HepG2 (cell line): Measurements from ENCODE around the gene EML2. TPM values are rescaled to one million over a fixed set of nuclear protein-coding genes. Genes with fewer than 3 reads are reported as not detected.

Experiments used
- ATAC-seq: fragments of 200-7000 bp; cut with Tn5 transposase; 3 replicates; pipeline ENCODE4 v1.9.1; 2020; ENCODE audit warnings: mild to moderate bottlenecking, moderate library complexity
- BruUV-seq: library from RNA; stranded (reverse); fragments of 400-500 nt; replicated peaks from 2 replicates; lab custom pipeline; 2021; lab: Mats Ljungman, UMichigan
- CTCF ChIA-PET: fragments of 300-600 bp; formaldehyde crosslinking; extraction: SDS; loops from one replicate; lab custom pipeline; 2021; ENCODE audit warnings: low total read pairs, inconsistent platforms, low intra/inter-chr PET ratio; lab: Yijun Ruan, JAX
- POLR2A ChIA-PET: fragments of 350-600 bp; sonication (Branson Sonifier 250); formaldehyde crosslinking; loops from one replicate; lab custom pipeline; 2020; ENCODE audit warnings: antibody characterized with exemption, inconsistent platforms; lab: Yijun Ruan, JAX
- DNase-seq: peaks from one replicate; pipeline ENCODE4 v3.0.0-alpha.2; 2015; ENCODE audit warnings: low spot score
- FAIRE-seq: peaks from 3 replicates; lab custom pipeline; 2011; peaks lifted over from hg19 to GRCh38; lab: Jason Lieb, UNC
- H2AFZ ChIP-seq: one replicate; pipeline ENCODE4 v1.6.1; 2011; ENCODE audit warnings: low read length, inconsistent platforms
- H3K27ac ChIP-seq: fragments of 300-600 bp; 3 replicates; pipeline ENCODE4 v1.8.0; 2011; ENCODE audit warnings: mixed run types, mild to moderate bottlenecking, mixed read lengths, low read length, inconsistent platforms; ENCODE audit not compliant: insufficient read depth; ENCODE audit errors: extremely low read length
- H3K27me3 ChIP-seq, 2 experiments: fragments of 200-600 bp in 1 of 2; 2 replicates in 1 of 2; 3 replicates in 1 of 2; pipeline versions ENCODE4 v1.6.0 to v1.8.0; 2011; ENCODE audit warnings: low read length in 2 of 2, mild to moderate bottlenecking in 2 of 2, moderate library complexity in 2 of 2, inconsistent platforms in 1 of 2; ENCODE audit not compliant: insufficient read depth in 2 of 2, control insufficient read depth in 1 of 2
- H3K36me3 ChIP-seq, 2 experiments: fragments of 200-600 bp in 1 of 2; replicated peaks in 1 of 2; 2 replicates in 1 of 2; 3 replicates in 1 of 2; pipeline versions ENCODE4 v1.5.1 to v1.8.0; 2011; ENCODE audit warnings: low read length in 2 of 2, inconsistent platforms in 1 of 2; ENCODE audit not compliant: insufficient read depth in 2 of 2, control insufficient read depth in 1 of 2
- H3K4me1 ChIP-seq: 2 replicates; pipeline ENCODE4 v1.5.1; 2012; ENCODE audit warnings: low read length, inconsistent platforms; ENCODE audit not compliant: insufficient read depth
- H3K4me2 ChIP-seq: 2 replicates; pipeline ENCODE4 v1.6.0; 2011; ENCODE audit warnings: low read depth, low read length, inconsistent platforms
- H3K4me3 ChIP-seq, 3 experiments: fragments of 200-600 bp in 1 of 3; sonication (generic), shearing (Covaris generic) in 1 of 3; replicated peaks in 1 of 3; 2 replicates each; pipeline ENCODE4 v1.5.1; 2011 to 2016; ENCODE audit warnings: low read length in 3 of 3, inconsistent platforms in 2 of 3, low read depth in 2 of 3, mild to moderate bottlenecking in 2 of 3, control low read depth in 1 of 3, mixed read lengths in 1 of 3; ENCODE audit not compliant: insufficient read depth in 1 of 3
- H3K79me2 ChIP-seq: one replicate; pipeline ENCODE4 v1.6.1; 2011; ENCODE audit warnings: low read length, inconsistent platforms; ENCODE audit not compliant: insufficient read depth
- H3K9ac ChIP-seq: 2 replicates; pipeline ENCODE4 v1.6.0; 2011; ENCODE audit warnings: mild to moderate bottlenecking, low read depth, low read length, inconsistent platforms; ENCODE audit not compliant: insufficient read depth
- H3K9me3 ChIP-seq: 2 replicates; pipeline ENCODE4 v1.5.1; 2012; ENCODE audit warnings: mild to moderate bottlenecking, low read length
- H4K20me1 ChIP-seq: 2 replicates; pipeline ENCODE4 v1.6.0; 2011; ENCODE audit warnings: inconsistent platforms, mild to moderate bottlenecking, low read length, moderate library complexity; ENCODE audit not compliant: insufficient read depth
- ARNTL ChIP-seq: sonication (generic); formaldehyde crosslinking; IDR thresholded peaks from 2 replicates; pipeline ENCODE4 v1.4.0; 2020; ENCODE audit warnings: mild to moderate bottlenecking, missing genetic modification reagents
- DNMT3B ChIP-seq: conservative IDR thresholded peaks from 2 replicates; pipeline ENCODE4 v1.6.1; 2016; ENCODE audit warnings: missing biosample characterization, control low read depth
- GABPB1 ChIP-seq: IDR thresholded peaks from 2 replicates; pipeline ENCODE4 v1.6.1; 2016; ENCODE audit warnings: mild to moderate bottlenecking, missing genetic modification reagents, moderate library complexity, missing compliant biosample characterization
- GATA4 ChIP-seq: sonication (generic); IDR thresholded peaks from 2 replicates; pipeline ENCODE4 v1.6.1; 2016; ENCODE audit warnings: antibody characterized with exemption, low read depth, borderline replicate concordance
- KDM2A ChIP-seq: sonication (generic); formaldehyde crosslinking; IDR thresholded peaks from 2 replicates; pipeline ENCODE4 v1.4.0; 2020; ENCODE audit warnings: low read depth, missing genetic modification reagents, borderline replicate concordance
- MED13 ChIP-seq: sonication (generic); formaldehyde crosslinking; IDR thresholded peaks from 2 replicates; pipeline ENCODE4 v1.5.0; 2020; ENCODE audit warnings: missing genetic modification reagents
- SAP130 ChIP-seq: IDR thresholded peaks from 2 replicates; pipeline ENCODE4 v1.6.1; 2016; ENCODE audit warnings: low read depth
- SMC3 ChIP-seq: IDR thresholded peaks from 2 replicates; pipeline ENCODE4 v1.6.1; 2011; ENCODE audit warnings: low read length, improper control_type of control experiment
- TFAP4 ChIP-seq: sonication (generic); IDR thresholded peaks from 2 replicates; pipeline ENCODE4 v1.6.1; 2016; ENCODE audit warnings: low read depth, borderline replicate concordance
- ZBTB2 ChIP-seq: sonication (generic); formaldehyde crosslinking; IDR thresholded peaks from 2 replicates; pipeline ENCODE4 v1.8.0; 2022; ENCODE audit warnings: low read depth, missing genetic modification reagents
- ZFP91 ChIP-seq: sonication (generic); formaldehyde crosslinking; IDR thresholded peaks from 2 replicates; pipeline ENCODE4 v1.9.0; 2022; ENCODE audit warnings: missing genetic modification reagents, mild to moderate bottlenecking, borderline replicate concordance
- ZNF143 ChIP-seq: sonication (generic); formaldehyde crosslinking; IDR thresholded peaks from 2 replicates; pipeline ENCODE4 v1.4.0; 2020; ENCODE audit warnings: missing genetic modification reagents
- ZNF800 ChIP-seq: sonication (generic); formaldehyde crosslinking; IDR thresholded peaks from 2 replicates; pipeline ENCODE4 v1.4.0; 2020; ENCODE audit warnings: missing genetic modification reagents
- WGBS: methylation state at CpG from one replicate; pipeline ENCODE4 v1.1.6; 2017; ENCODE audit warnings: low lambda C conversion rate; 5-methylcytosine and 5-hydroxymethylcytosine counted together
- in situ Hi-C: cut with HindIII; loops from 2 replicates; pipeline ENCODE4 v1.10.0; 2017; ENCODE audit warnings: low pct_unique_long_range_greater_than_20kb; ENCODE audit not compliant: extremely low pct_ligation_motif_present
- intact Hi-C: fragments of 100-400 bp; cut with micrococcal nuclease; formaldehyde crosslinking; loops from one replicate; pipeline ENCODE4 v1.10.0; 2022; ENCODE audit not compliant: unreplicated experiment
- polyA plus RNA-seq, 8 experiments: library from polyadenylated mRNA; depleted of rRNA in 3 of 8; stranded (reverse) in 7 of 8; unstranded in 1 of 8; fragments of >200 nt; fragmentation: Illumina TruSeq in 4 of 8; extraction: Trizol in 4 of 8; gene quantifications; 2 replicates each; pipeline versions ENCODE4 v1.2.1 to v1.2.3, GENCODE V29; 2011 to 2016; ENCODE audit warnings: low read depth in 4 of 8, missing spikeins in 1 of 8, mixed read lengths in 1 of 8; ENCODE audit not compliant: insufficient read depth in 1 of 8
- total RNA-seq, 5 experiments: library from RNA; depleted of rRNA; stranded (reverse); fragments of >200 nt; fragmentation: Illumina TruSeq; extraction: Trizol; gene quantifications; 2 replicates each; pipeline ENCODE4 v1.2.3, GENCODE V29; 2016; ENCODE audit warnings: low read depth in 1 of 5

Gene EML2
- total and polyA plus RNA-seq, 2 of the 13 experiments (the other 11 are each of a cell fraction or from before 2014, with no cell fraction given), result 7.3 to 12.9 TPM

GRCh38 chr19:45643024-45643926 lies 4.1 kb upstream of the EML2 start:
- POLR2A ChIA-PET, result interaction anchor here (0.7 to 5.9 kb wide), 6 partner anchors 35 to 60 kb away, joined by 3 to 56 read pairs (median 4); partner anchors contain the start of genes OPA3, QPCTL and SNRPD2
- intact Hi-C loops, result loop anchor here (1.0 to 5.0 kb wide), 4 partner anchors 36 to 146 kb away; partner anchors contain the start of genes PPM1N and RTN2
- no peak overlapping the region for H2AFZ ChIP-seq
- TF ChIP-seq TFAP4 (peak; percentile 20; the same call in 1 of the 2 replicates), MED13 (CRISPR knock-in tag) (no peak), SMC3 (peak; percentile 56; the same call in 1 of the 2 replicates), ZBTB2 (CRISPR knock-in tag) (no peak), ZNF800 (CRISPR knock-in tag) (no peak), KDM2A (CRISPR knock-in tag) (peak; percentile 75; the same call in 1 of the 2 replicates), GABPB1 (CRISPR knock-in tag) (peak; percentile 46; the same call in 1 of the 2 replicates), SAP130 (peak; percentile 47; the same call in 1 of the 2 replicates), ZNF143 (CRISPR knock-in tag) (0 out of 2 replicates have a peak, but pooled peaks have one; percentile 16), ZFP91 (CRISPR knock-in tag) (no peak; the same call in 1 of the 2 replicates), GATA4 (no peak), DNMT3B (no peak), ARNTL (CRISPR knock-in tag) (peak; percentile 49; the same call in 1 of the 2 replicates)

More at GRCh38 chr19:45643024-45643926, 4.1 kb upstream of the EML2 start:
- no peaks in the 10 kb centered on the region for H3K9me3 ChIP-seq
- peak; percentile 53 for FAIRE-seq
- no peak overlapping the region for H3K9ac ChIP-seq
- DNase-seq, result peak; percentile 64
- no peaks in the 10 kb centered on the region for H4K20me1 ChIP-seq
- in situ Hi-C loops, result loop anchor here (5.0 kb wide), 1 partner anchor 51 kb away; no protein-coding TSS in a partner anchor
- CTCF ChIA-PET, result interaction anchor here (0.6 to 4.0 kb wide), 8 partner anchors 13 to 204 kb away, joined by 3 to 45 read pairs (median 3); no protein-coding TSS in a partner anchor
- no peaks in the 10 kb centered on the region for H3K36me3 ChIP-seq
- peak; percentile 46 for ATAC-seq
- H3K27me3 ChIP-seq, result peaks cover 0 to 9% of the 10 kb centered on the region in 2 experiments; a peak in 3 of 5 replicates
- H3K27ac ChIP-seq, result no peak overlapping the region
- H3K4me1 ChIP-seq, result peaks cover 68% of the 10 kb centered on the region
- peak overlapping the region; percentile 83 for H3K4me2 ChIP-seq
- BruUV-seq, result no TSS peak
- H3K4me3 ChIP-seq, result peak overlapping the region; percentile 39 to 67 (median 45); a peak in 5 of 6 replicates
- WGBS, result 3% methylated on average over 36 of the region's 39 CpGs
- no peaks in the 10 kb centered on the region for H3K79me2 ChIP-seq
